Trophoblast cell (in vitro differentiated cells and primary cell): ENCODE results near the gene COL23A1.

Experiments used
- DNase-seq, 2 donors: peaks; one replicate each; pipeline ENCODE4 v3.0.0-alpha.2; 2016
- H2AFZ ChIP-seq: 2 replicates; pipeline ENCODE4 v1.6.1; 2013; ENCODE audit warnings: low read length, moderate library complexity, mild to moderate bottlenecking; ENCODE audit not compliant: insufficient read depth, poor library complexity
- H2AK5ac ChIP-seq: 2 replicates; pipeline ENCODE4 v1.6.1; 2013; ENCODE audit warnings: mild to moderate bottlenecking, low read length
- H2BK120ac ChIP-seq: 2 replicates; pipeline ENCODE4 v1.6.1; 2013; ENCODE audit warnings: low read length, mild to moderate bottlenecking, moderate library complexity; ENCODE audit not compliant: insufficient read depth, poor library complexity
- H2BK12ac ChIP-seq: 2 replicates; pipeline ENCODE4 v1.6.1; 2013; ENCODE audit warnings: mild to moderate bottlenecking, low read length, moderate library complexity
- H2BK5ac ChIP-seq: 2 replicates; pipeline ENCODE4 v1.6.1; 2013; ENCODE audit warnings: low read length, low read depth, moderate library complexity, mild to moderate bottlenecking; ENCODE audit not compliant: poor library complexity
- H3K14ac ChIP-seq: 2 replicates; pipeline ENCODE4 v1.6.1; 2013; ENCODE audit warnings: mild to moderate bottlenecking, low read length
- H3K18ac ChIP-seq: 2 replicates; pipeline ENCODE4 v1.6.1; 2013; ENCODE audit warnings: mild to moderate bottlenecking, low read length
- H3K23ac ChIP-seq: 2 replicates; pipeline ENCODE4 v1.6.1; 2013; ENCODE audit warnings: low read length
- H3K27ac ChIP-seq: 2 replicates; pipeline ENCODE4 v1.5.1; 2013; ENCODE audit warnings: low read depth, mild to moderate bottlenecking, inconsistent platforms, low read length, moderate library complexity
- H3K27me3 ChIP-seq: 2 replicates; pipeline ENCODE4 v1.6.1; 2013; ENCODE audit warnings: inconsistent platforms, mild to moderate bottlenecking, low read length, moderate library complexity; ENCODE audit not compliant: insufficient read depth
- H3K36me3 ChIP-seq, 2 experiments: 1 replicate in 1 of 2; 2 replicates in 1 of 2; pipeline ENCODE4 v1.6.1; 2013; ENCODE audit warnings: low read length in 2 of 2, mild to moderate bottlenecking in 2 of 2, moderate library complexity in 1 of 2; ENCODE audit not compliant: insufficient read depth in 2 of 2, control insufficient read depth in 1 of 2
- H3K4ac ChIP-seq: 2 replicates; pipeline ENCODE4 v1.6.1; 2013; ENCODE audit warnings: low read depth, mild to moderate bottlenecking, low read length, moderate library complexity
- H3K4me1 ChIP-seq, 2 experiments: 1 replicate in 1 of 2; 2 replicates in 1 of 2; pipeline ENCODE4 v1.6.1; 2013; ENCODE audit warnings: low read length in 2 of 2, mild to moderate bottlenecking in 2 of 2, moderate library complexity in 1 of 2; ENCODE audit not compliant: insufficient read depth in 2 of 2, control insufficient read depth in 1 of 2
- H3K4me2 ChIP-seq: 2 replicates; pipeline ENCODE4 v1.6.1; 2013; ENCODE audit warnings: inconsistent platforms, mild to moderate bottlenecking, low read length, moderate library complexity
- H3K4me3 ChIP-seq: 2 replicates; pipeline ENCODE4 v1.5.1; 2013; ENCODE audit warnings: mild to moderate bottlenecking, low read depth, low read length, inconsistent platforms
- H3K79me1 ChIP-seq: one replicate; pipeline ENCODE4 v1.6.1; 2013; ENCODE audit warnings: low read length
- H3K79me2 ChIP-seq: 2 replicates; pipeline ENCODE4 v1.6.1; 2013; ENCODE audit warnings: low read length, mild to moderate bottlenecking; ENCODE audit not compliant: control insufficient read depth, insufficient read depth, poor library complexity
- H3K9ac ChIP-seq: 2 replicates; pipeline ENCODE4 v1.6.1; 2013; ENCODE audit warnings: mild to moderate bottlenecking, low read length
- H3K9me3 ChIP-seq: 2 replicates; pipeline ENCODE4 v1.6.1; 2013; ENCODE audit warnings: low read depth, mild to moderate bottlenecking, control low read depth, inconsistent platforms, low read length; ENCODE audit not compliant: insufficient read depth
- H4K12ac ChIP-seq: 2 replicates; pipeline ENCODE4 v1.6.1; 2013; ENCODE audit warnings: low read depth, mild to moderate bottlenecking, low read length, moderate library complexity
- H4K8ac ChIP-seq: 2 replicates; pipeline ENCODE4 v1.6.1; 2013; ENCODE audit warnings: low read depth, mild to moderate bottlenecking, low read length, moderate library complexity
- H4K91ac ChIP-seq: one replicate; pipeline ENCODE4 v1.6.1; 2013; ENCODE audit warnings: low read depth, mild to moderate bottlenecking, low read length, moderate library complexity
- WGBS: extraction: QIAGEN DNeasy Blood & Tissue Kit; methylation state at CpG from one replicate; pipeline ENCODE4 v1.1.7; 2013; ENCODE audit warnings: missing lambda C conversion rate; ENCODE audit not compliant: insufficient read length, insufficient coverage; ENCODE audit errors: extremely low coverage; 5-methylcytosine and 5-hydroxymethylcytosine counted together

The COL23A1 gene

DNA sequence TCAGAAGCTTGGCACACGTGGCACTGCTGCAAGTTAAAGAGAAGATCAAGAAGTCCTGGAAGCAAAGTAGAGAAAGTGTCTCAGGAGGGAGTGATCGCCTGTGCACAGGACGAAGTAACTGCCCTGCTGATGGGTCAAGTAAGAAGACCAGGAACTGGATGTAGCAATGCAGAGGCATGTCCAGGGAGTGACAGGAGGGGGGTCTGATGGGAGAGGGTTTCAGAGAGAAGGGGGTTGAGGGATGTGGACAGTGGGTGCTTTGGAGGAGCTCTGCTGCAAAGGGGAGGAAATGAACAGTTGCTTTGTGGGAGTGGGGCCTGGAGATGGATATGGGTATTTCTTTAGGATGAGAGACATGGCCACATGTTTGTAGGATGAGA, 297.4 kb downstream of the COL23A1 start:
- H2BK12ac ChIP-seq, result no peak overlapping the region
- no peak overlapping the region for H3K4ac ChIP-seq
- H3K9ac ChIP-seq, result no peak overlapping the region
- H3K36me3 ChIP-seq, result no peaks in the 10 kb centered on the region
- no peak overlapping the region for H4K12ac ChIP-seq
- no peak overlapping the region for H2BK120ac ChIP-seq
- H3K23ac ChIP-seq, result no peak overlapping the region
- H3K27me3 ChIP-seq, result no peaks in the 10 kb centered on the region
- no peaks in the 10 kb centered on the region for H3K9me3 ChIP-seq
- H2AFZ ChIP-seq, result no peak overlapping the region
- no peaks in the 10 kb centered on the region for H3K4me1 ChIP-seq
- H2AK5ac ChIP-seq, result no peak overlapping the region
- no peak overlapping the region for H4K8ac ChIP-seq
- H3K79me2 ChIP-seq, result no peaks in the 10 kb centered on the region
- no peak overlapping the region for H3K18ac ChIP-seq
- no peak overlapping the region for H3K27ac ChIP-seq
- no peak overlapping the region for H3K4me3 ChIP-seq
- H4K91ac ChIP-seq, result no peak overlapping the region
- no peaks in the 10 kb centered on the region for H3K79me1 ChIP-seq
- H2BK5ac ChIP-seq, result no peak overlapping the region
- no peak overlapping the region for H3K14ac ChIP-seq
- no peak for DNase-seq
- H3K4me2 ChIP-seq, result no peak overlapping the region
- WGBS, result no CpG with 5 or more reads among the region's 3 CpGs

DNA sequence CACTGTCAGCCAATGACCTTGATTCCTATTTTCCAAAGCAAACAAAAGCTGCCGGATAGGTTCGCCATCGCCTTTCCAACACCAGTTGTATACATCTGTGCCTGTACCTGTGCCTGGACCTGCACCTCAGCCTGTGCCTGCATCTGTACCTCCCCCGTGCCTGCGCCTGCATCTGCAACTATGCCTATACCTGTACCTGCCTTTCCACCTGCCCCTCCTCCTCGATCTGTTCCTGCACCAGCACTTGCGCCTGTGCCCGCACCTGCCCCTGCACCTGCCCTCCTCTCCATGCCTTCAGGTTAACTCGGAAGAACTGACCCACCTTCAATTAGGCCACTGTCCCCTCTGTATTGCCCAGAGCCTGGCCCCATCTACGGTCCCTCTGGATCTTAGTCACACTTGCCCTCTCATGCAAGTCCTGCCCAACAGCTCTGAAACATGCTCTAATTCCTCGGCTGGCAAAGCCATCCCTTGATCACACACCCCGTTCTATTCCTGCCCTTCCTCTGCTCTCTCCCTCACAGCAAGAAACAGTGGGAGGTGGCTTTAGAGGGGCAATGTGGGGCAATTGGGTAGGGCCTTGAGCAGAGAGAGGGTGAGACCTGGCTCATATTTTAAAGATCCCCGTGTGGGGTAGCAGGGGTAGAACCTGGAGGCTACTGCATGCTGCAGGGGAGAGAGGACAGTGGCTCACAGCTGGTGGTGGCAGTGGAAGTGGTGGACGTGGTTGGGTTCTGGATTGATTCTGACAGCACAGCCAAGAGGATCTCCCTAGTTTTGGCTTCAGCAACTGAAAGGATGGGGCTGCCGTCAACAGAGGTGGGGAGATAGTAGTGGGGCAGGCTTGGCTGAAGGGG, 298.0 kb downstream of the COL23A1 start:
- WGBS, result no CpG with 5 or more reads among the region's 15 CpGs
- H4K91ac ChIP-seq, result no peak overlapping the region

DNA sequence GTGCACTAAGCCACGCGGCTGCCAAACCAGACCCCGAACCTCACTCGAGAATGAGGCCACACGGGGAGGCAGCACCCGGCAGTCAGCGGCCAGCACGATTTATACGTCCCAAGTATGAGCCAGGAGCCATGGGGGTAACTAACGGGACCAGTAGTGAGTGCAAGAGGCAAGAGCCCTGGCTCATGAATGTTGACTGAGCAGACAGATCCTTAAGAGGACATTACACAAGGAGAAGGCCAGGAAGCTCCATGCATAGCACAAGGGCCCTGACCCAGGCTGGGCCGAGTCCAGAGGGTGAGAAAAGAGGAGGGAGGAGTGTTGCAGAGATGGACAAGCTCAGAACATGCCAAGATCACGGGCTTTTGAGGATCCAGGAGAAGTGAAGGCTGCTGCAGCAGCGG, 299.0 kb downstream of the COL23A1 start:
- no CpG with 5 or more reads among the region's 13 CpGs for WGBS
- H3K23ac ChIP-seq, result no peak overlapping the region
- H3K79me2 ChIP-seq, result no peaks in the 10 kb centered on the region
- H2AK5ac ChIP-seq, result no peak overlapping the region
- H3K4me2 ChIP-seq, result no peak overlapping the region
- H2BK5ac ChIP-seq, result no peak overlapping the region
- H3K18ac ChIP-seq, result no peak overlapping the region
- no peak overlapping the region for H3K4me3 ChIP-seq
- H3K27ac ChIP-seq, result no peak overlapping the region
- no peaks in the 10 kb centered on the region for H3K9me3 ChIP-seq
- no peak overlapping the region for H3K4ac ChIP-seq
- no peak overlapping the region for H2BK120ac ChIP-seq
- no peak overlapping the region for H2BK12ac ChIP-seq
- H3K14ac ChIP-seq, result no peak overlapping the region
- DNase-seq, result no peak
- no peaks in the 10 kb centered on the region for H3K36me3 ChIP-seq
- H4K8ac ChIP-seq, result no peak overlapping the region
- H3K27me3 ChIP-seq, result no peaks in the 10 kb centered on the region
- no peaks in the 10 kb centered on the region for H3K4me1 ChIP-seq
- H4K12ac ChIP-seq, result no peak overlapping the region
- H4K91ac ChIP-seq, result no peak overlapping the region
- H3K79me1 ChIP-seq, result no peaks in the 10 kb centered on the region
- H3K9ac ChIP-seq, result no peak overlapping the region
- H2AFZ ChIP-seq, result no peak overlapping the region

More for the DNA sequence above, 298.0 kb downstream of the COL23A1 start:
- Histone ChIP-seq H3K4ac (no peak overlapping the region), H3K79me2 (no peaks in the 10 kb centered on the region), H3K9ac (no peak overlapping the region), H2BK5ac (no peak overlapping the region), H3K27ac (no peak overlapping the region), H3K23ac (no peak overlapping the region), H3K4me1 (no peaks in the 10 kb centered on the region), H3K14ac (no peak overlapping the region), H3K79me1 (no peaks in the 10 kb centered on the region), H3K4me3 (no peak overlapping the region), H2BK12ac (no peak overlapping the region), H4K12ac (no peak overlapping the region), H4K8ac (no peak overlapping the region), H3K18ac (no peak overlapping the region), H3K27me3 (no peaks in the 10 kb centered on the region), H3K36me3 (no peaks in the 10 kb centered on the region), H2BK120ac (no peak overlapping the region), H2AK5ac (no peak overlapping the region), H2AFZ (no peak overlapping the region), H3K4me2 (no peak overlapping the region), H3K9me3 (no peaks in the 10 kb centered on the region)
- no peak for DNase-seq

DNA sequence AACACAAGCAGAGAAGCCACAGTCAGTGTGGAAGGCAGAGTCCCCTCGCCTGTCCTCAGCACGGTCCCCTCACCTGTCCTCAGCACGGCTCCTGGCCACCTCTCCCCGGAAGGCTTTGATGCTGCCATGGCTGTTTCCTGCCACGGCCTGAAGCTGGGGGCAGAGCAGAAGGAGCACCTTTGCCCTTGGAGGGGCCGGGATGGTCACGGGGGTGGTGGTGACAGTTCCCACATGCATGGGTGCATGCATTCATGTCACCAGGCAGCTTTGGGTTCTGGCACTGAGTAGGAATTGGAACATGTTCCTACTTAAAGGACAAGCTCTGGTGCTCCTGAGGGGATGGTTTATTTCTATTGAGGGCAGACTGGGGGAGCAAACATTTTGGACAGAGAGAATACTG, 299.8 kb downstream of the COL23A1 start:
- no peak overlapping the region for H4K91ac ChIP-seq
- no peak overlapping the region for H3K27ac ChIP-seq
- H2AFZ ChIP-seq, result no peak overlapping the region
- H3K9ac ChIP-seq, result no peak overlapping the region
- H3K9me3 ChIP-seq, result no peaks in the 10 kb centered on the region
- H2AK5ac ChIP-seq, result no peak overlapping the region
- H2BK5ac ChIP-seq, result no peak overlapping the region
- no peaks in the 10 kb centered on the region for H3K79me2 ChIP-seq
- no peak for DNase-seq
- no peak overlapping the region for H4K8ac ChIP-seq
- no peak overlapping the region for H4K12ac ChIP-seq
- no peak overlapping the region for H3K4ac ChIP-seq
- H3K79me1 ChIP-seq, result no peaks in the 10 kb centered on the region
- H3K4me3 ChIP-seq, result no peak overlapping the region
- H3K14ac ChIP-seq, result no peak overlapping the region
- WGBS, result no CpG with 5 or more reads among the region's 7 CpGs
- H3K18ac ChIP-seq, result no peak overlapping the region
- no peaks in the 10 kb centered on the region for H3K4me1 ChIP-seq
- H2BK12ac ChIP-seq, result no peak overlapping the region
- H2BK120ac ChIP-seq, result no peak overlapping the region
- H3K4me2 ChIP-seq, result no peak overlapping the region
- H3K36me3 ChIP-seq, result no peaks in the 10 kb centered on the region
- H3K27me3 ChIP-seq, result no peaks in the 10 kb centered on the region
- no peak overlapping the region for H3K23ac ChIP-seq
